ENCODE data around the gene CIZ1. TPM values are rescaled to one million over a fixed set of nuclear protein-coding genes. Genes with fewer than 3 reads are reported as not detected.

CIZ1 gene
- total and polyA plus RNA-seq, 9 of the 15 experiments (the other 6 are each of a cell fraction or from before 2014, with no cell fraction given), result 6.6 to 329 (median 87.8) TPM

DNA sequence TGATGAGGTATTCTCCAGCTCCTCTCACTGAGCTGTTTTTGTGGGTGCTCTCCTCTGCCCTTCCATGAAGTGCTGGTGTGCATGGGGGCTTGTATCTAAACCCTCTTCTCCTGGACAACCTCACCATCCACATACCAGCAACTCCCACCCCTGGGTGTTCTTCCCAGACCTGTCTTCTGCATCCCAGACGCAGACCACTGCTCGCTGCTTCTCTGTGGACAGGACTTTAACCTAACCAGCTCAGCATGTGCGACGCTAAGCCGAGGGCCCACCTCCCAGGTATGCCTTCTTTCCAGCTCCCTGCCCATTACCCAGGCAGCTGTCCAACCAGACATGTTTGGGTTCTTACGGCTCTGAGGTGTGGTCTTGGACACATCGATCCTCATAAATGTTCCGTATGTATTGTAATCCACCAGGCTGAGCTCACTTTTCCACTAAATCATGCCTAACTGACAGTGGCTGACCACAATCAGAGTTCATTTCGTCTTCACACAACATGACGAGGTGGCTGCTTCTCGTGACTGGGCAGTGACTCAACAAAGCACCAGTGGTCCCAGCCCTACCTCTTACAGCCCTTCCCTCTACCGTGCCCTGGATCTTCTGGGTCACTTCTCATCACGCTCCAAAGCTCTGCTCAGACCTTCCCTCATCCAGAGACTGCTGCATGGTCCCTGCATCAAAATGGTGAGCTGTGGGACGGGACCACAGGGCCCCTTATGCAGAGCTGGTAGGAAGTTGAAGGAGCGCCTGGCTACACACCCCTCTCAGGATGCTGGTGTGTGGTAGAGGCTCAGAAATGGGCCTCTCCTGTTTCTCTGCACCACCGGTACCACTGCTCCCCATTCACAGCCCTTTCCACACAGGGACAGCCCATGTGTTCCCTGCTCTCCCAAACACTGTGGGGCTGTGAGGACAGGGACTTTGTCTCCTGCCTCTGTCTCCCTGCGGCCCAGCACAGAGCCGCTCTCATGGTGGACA, 54.3 kb downstream of the CIZ1 start (continued):
- no peak for TF ChIP-seq CBFA2T2 (conservative IDR thresholded peaks at IDR 0.05)
- TF ChIP-seq, protein P1, sequence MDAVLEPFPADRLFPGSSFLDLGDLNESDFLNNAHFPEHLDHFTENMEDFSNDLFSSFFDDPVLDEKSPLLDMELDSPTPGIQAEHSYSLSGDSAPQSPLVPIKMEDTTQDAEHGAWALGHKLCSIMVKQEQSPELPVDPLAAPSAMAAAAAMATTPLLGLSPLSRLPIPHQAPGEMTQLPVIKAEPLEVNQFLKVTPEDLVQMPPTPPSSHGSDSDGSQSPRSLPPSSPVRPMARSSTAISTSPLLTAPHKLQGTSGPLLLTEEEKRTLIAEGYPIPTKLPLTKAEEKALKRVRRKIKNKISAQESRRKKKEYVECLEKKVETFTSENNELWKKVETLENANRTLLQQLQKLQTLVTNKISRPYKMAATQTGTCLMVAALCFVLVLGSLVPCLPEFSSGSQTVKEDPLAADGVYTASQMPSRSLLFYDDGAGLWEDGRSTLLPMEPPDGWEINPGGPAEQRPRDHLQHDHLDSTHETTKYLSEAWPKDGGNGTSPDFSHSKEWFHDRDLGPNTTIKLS (IDR thresholded peaks at IDR 0.05; ENCODE audit: borderline replicate concordance, low read depth), result no peak
- no peak for TF ChIP-seq ZNF766 (CRISPR knock-in tag; conservative IDR thresholded peaks at IDR 0.05)
- TF ChIP-seq BACH1 (tag; IDR thresholded peaks at IDR 0.05), result peak; percentile 50; the same call in 1 of the 2 replicates
- TF ChIP-seq ATF1 (CRISPR knock-in tag; IDR thresholded peaks at IDR 0.05), result no peak
- peak; percentile 35; the same call in 1 of the 2 replicates for TF ChIP-seq ATF1 (tag; IDR thresholded peaks at IDR 0.05)
- TF ChIP-seq HDAC8 (tag; IDR thresholded peaks at IDR 0.05), result no peak
- TF ChIP-seq SMARCE1 (IDR thresholded peaks at IDR 0.05), result peak; percentile 37; the same call in 1 of the 2 replicates
- TF ChIP-seq, protein P2, sequence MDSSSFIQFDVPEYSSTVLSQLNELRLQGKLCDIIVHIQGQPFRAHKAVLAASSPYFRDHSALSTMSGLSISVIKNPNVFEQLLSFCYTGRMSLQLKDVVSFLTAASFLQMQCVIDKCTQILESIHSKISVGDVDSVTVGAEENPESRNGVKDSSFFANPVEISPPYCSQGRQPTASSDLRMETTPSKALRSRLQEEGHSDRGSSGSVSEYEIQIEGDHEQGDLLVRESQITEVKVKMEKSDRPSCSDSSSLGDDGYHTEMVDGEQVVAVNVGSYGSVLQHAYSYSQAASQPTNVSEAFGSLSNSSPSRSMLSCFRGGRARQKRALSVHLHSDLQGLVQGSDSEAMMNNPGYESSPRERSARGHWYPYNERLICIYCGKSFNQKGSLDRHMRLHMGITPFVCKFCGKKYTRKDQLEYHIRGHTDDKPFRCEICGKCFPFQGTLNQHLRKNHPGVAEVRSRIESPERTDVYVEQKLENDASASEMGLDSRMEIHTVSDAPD (CRISPR knock-in tag; IDR thresholded peaks at IDR 0.05), result no peak
- no peak for TF ChIP-seq BRF2 (IDR thresholded peaks at IDR 0.05; ENCODE audit: borderline replicate concordance, insufficient read depth, insufficient read length)
- TF ChIP-seq, protein P3, sequence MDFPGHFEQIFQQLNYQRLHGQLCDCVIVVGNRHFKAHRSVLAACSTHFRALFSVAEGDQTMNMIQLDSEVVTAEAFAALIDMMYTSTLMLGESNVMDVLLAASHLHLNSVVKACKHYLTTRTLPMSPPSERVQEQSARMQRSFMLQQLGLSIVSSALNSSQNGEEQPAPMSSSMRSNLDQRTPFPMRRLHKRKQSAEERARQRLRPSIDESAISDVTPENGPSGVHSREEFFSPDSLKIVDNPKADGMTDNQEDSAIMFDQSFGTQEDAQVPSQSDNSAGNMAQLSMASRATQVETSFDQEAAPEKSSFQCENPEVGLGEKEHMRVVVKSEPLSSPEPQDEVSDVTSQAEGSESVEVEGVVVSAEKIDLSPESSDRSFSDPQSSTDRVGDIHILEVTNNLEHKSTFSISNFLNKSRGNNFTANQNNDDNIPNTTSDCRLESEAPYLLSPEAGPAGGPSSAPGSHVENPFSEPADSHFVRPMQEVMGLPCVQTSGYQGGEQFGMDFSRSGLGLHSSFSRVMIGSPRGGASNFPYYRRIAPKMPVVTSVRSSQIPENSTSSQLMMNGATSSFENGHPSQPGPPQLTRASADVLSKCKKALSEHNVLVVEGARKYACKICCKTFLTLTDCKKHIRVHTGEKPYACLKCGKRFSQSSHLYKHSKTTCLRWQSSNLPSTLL (IDR thresholded peaks at IDR 0.05), result no peak
- TF ChIP-seq FOSL1 (tag; conservative IDR thresholded peaks at IDR 0.05), result peak; percentile 78
- TF ChIP-seq GMEB1 (CRISPR knock-in tag; IDR thresholded peaks at IDR 0.05), result no peak
- no peak for TF ChIP-seq MED1 (CRISPR knock-in tag; IDR thresholded peaks at IDR 0.05; ENCODE audit: borderline replicate concordance)
- peak; percentile 72 for TF ChIP-seq NFE2 (IDR thresholded peaks at IDR 0.05; ENCODE audit: low read depth)
- peak in 1 of 2 experiments; percentile 57; a peak in 1 of 4 replicates for TF ChIP-seq MLLT1 (IDR thresholded peaks at IDR 0.05)

Data from K562 (cell line).